Measurements from ENCODE around the gene PHACTR3.

The PHACTR3 gene

GRCh38 chr20:59671661-59672471 is 67.5 kb downstream of the PHACTR3 start:
- H3K9me3 ChIP-seq, result no peaks in the 10 kb centered on the region
- no peaks in the 10 kb centered on the region for H3K4me1 ChIP-seq
- intact Hi-C loops (cut with DNase I; ENCODE audit: low total_unique reads), result no loop called here

GRCh38 chr20:59672576-59672975 is 68.2 kb downstream of the PHACTR3 start:
- H3K27me3 ChIP-seq, result peaks cover 0 to 20% of the 10 kb centered on the region in 2 donors
- intact Hi-C loops (cut with DNase I; ENCODE audit: low total_unique reads), result no loop called here

More at GRCh38 chr20:59671661-59672471, 67.5 kb downstream of the PHACTR3 start:
- H3K27me3 ChIP-seq, result peaks cover 0 to 20% of the 10 kb centered on the region in 2 donors
- TF ChIP-seq CTCF (IDR thresholded peaks at IDR 0.05), result no peak
- H3K4me3 ChIP-seq, result no peak overlapping the region
- no peak overlapping the region for H3K27ac ChIP-seq
- DNase-seq, result no peak
- no peaks in the 10 kb centered on the region for H3K36me3 ChIP-seq

GRCh38 chr20:59673288-59673997 is 69.1 kb downstream of the PHACTR3 start:
- Histone ChIP-seq H3K4me3 (no peak overlapping the region), H3K4me1 (no peaks in the 10 kb centered on the region), H3K27me3 (peaks cover 0 to 26% of the 10 kb centered on the region in 2 donors), H3K9me3 (no peaks in the 10 kb centered on the region), H3K36me3 (no peaks in the 10 kb centered on the region), H3K27ac (no peak overlapping the region)
- no peak for TF ChIP-seq CTCF (IDR thresholded peaks at IDR 0.05)
- DNase-seq, result no peak
- intact Hi-C loops (cut with DNase I; ENCODE audit: low total_unique reads), result no loop called here

More at GRCh38 chr20:59672576-59672975, 68.2 kb downstream of the PHACTR3 start:
- H3K36me3 ChIP-seq, result no peaks in the 10 kb centered on the region
- no peaks in the 10 kb centered on the region for H3K9me3 ChIP-seq
- DNase-seq, result no peak
- no peak overlapping the region for H3K27ac ChIP-seq
- no peak for TF ChIP-seq CTCF (IDR thresholded peaks at IDR 0.05)
- H3K4me3 ChIP-seq, result no peak overlapping the region
- H3K4me1 ChIP-seq, result no peaks in the 10 kb centered on the region

GRCh38 chr20:59673998-59674445 is 69.7 kb downstream of the PHACTR3 start:
- Histone ChIP-seq H3K36me3 (no peaks in the 10 kb centered on the region), H3K4me3 (no peak overlapping the region), H3K9me3 (no peaks in the 10 kb centered on the region), H3K4me1 (no peaks in the 10 kb centered on the region), H3K27ac (no peak overlapping the region), H3K27me3 (peaks cover 0 to 31% of the 10 kb centered on the region in 2 donors)
- intact Hi-C loops (cut with DNase I; ENCODE audit: low total_unique reads), result no loop called here
- no peak for DNase-seq
- TF ChIP-seq CTCF (IDR thresholded peaks at IDR 0.05), result no peak

- H3K27ac ChIP-seq, result no peak overlapping the region
- H3K4me1 ChIP-seq, result no peaks in the 10 kb centered on the region
- peaks cover 0 to 33% of the 10 kb centered on the region in 2 donors for H3K27me3 ChIP-seq
- H3K36me3 ChIP-seq, result no peaks in the 10 kb centered on the region
- DNase-seq, result no peak
- H3K4me3 ChIP-seq, result no peak overlapping the region
- no peaks in the 10 kb centered on the region for H3K9me3 ChIP-seq
- TF ChIP-seq CTCF (IDR thresholded peaks at IDR 0.05), result no peak
- intact Hi-C loops (cut with DNase I; ENCODE audit: low total_unique reads), result no loop called here
Observed at GRCh38 chr20:59676126-59676850, 71.9 kb downstream of the PHACTR3 start.

Data from tibial artery (tissue), 4 donors.